Skeletal muscle tissue (tissue), 4 donors: ENCODE measurements around the gene ALG14. TPM values are rescaled to one million over a fixed set of nuclear protein-coding genes. Genes with fewer than 3 reads are reported as not detected.
A peak's percentile ranks its signal among the peaks of the same experiment; 100 is the strongest.
"Not testable (repeated sequence)": the region's sequence is repeated elsewhere in the genome, so short reads cannot be mapped to it uniquely, and the experiment has no call there.

Experiments
- H3K27ac ChIP-seq: one replicate; pipeline ENCODE4 v1.7.0; 2013; ENCODE audit warnings: mild to moderate bottlenecking, low read depth, low read length, inconsistent platforms
- H3K27me3 ChIP-seq, 3 donors: one replicate each; pipeline ENCODE4 v1.7.0; 2013; ENCODE audit warnings: low read length in 3 of 3; ENCODE audit not compliant: control insufficient read depth in 3 of 3, insufficient read depth in 3 of 3
- H3K36me3 ChIP-seq, 3 donors: one replicate each; pipeline ENCODE4 v1.7.0; 2013; ENCODE audit warnings: low read length in 3 of 3; ENCODE audit not compliant: control insufficient read depth in 3 of 3, insufficient read depth in 3 of 3
- H3K4me1 ChIP-seq, 3 donors: one replicate each; pipeline ENCODE4 v1.7.0; 2013; ENCODE audit warnings: low read length in 3 of 3, mild to moderate bottlenecking in 3 of 3; ENCODE audit not compliant: control insufficient read depth in 3 of 3, insufficient read depth in 3 of 3
- H3K4me3 ChIP-seq, 3 donors: one replicate each; pipeline ENCODE4 v1.7.0; 2013; ENCODE audit warnings: low read length in 3 of 3
- H3K9ac ChIP-seq, 3 donors: one replicate each; pipeline ENCODE4 v1.7.0; 2013; ENCODE audit warnings: low read length in 3 of 3, mild to moderate bottlenecking in 3 of 3, moderate library complexity in 2 of 3, low read depth in 1 of 3
- H3K9me3 ChIP-seq, 3 donors: one replicate each; pipeline ENCODE4 v1.7.0; 2013; ENCODE audit warnings: low read length in 3 of 3; ENCODE audit not compliant: control insufficient read depth in 3 of 3
- total RNA-seq: library from RNA; depleted of rRNA; stranded (reverse); fragments of >200 nt; gene quantifications from one replicate; pipeline ENCODE4 v1.2.3, GENCODE V29; 2014
- donor health status: Osteomylitis.

The ALG14 gene
- total RNA-seq, 1 donor from 2014 or later, result 1.0 TPM

GRCh38 chr1:95029532-95029931, 43.2 kb downstream of the ALG14 start:
- Histone ChIP-seq H3K27me3 (no peaks in the 10 kb centered on the region), H3K4me1 (no peaks in the 10 kb centered on the region), H3K9me3 (no peaks in the 10 kb centered on the region), H3K36me3 (peaks cover 0 to 8% (median 2%) of the 10 kb centered on the region in 3 donors), H3K4me3 (no peak overlapping the region), H3K9ac (no peak overlapping the region), H3K27ac (no peak overlapping the region)

DNA sequence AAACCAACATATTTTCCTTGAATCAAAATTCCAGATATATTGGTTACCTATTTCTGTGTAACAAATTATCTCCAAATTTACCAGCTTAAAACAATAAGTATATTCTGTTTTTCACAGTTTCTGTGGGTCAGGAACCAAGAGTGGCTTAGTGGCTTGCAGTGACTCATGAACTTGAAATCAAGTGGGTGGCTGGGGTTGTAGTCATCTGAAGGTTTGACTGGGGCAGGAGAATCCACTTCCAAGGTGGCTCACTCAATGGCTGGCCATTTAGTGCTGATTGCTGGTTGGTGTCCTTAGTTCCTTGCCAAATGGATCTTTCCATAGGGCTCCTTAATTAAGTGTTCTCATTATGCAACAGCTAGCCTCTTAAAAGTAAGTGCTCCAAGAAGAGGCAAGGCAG, 43.8 kb downstream of the ALG14 start:
- no peak overlapping the region for H3K27ac ChIP-seq
- H3K4me1 ChIP-seq, result no peaks in the 10 kb centered on the region
- H3K36me3 ChIP-seq, result peaks cover 0 to 8% (median 2%) of the 10 kb centered on the region in 3 donors
- H3K27me3 ChIP-seq, result no peaks in the 10 kb centered on the region
- H3K4me3 ChIP-seq, result no peak overlapping the region
- no peak overlapping the region for H3K9ac ChIP-seq
- no peaks in the 10 kb centered on the region for H3K9me3 ChIP-seq

DNA sequence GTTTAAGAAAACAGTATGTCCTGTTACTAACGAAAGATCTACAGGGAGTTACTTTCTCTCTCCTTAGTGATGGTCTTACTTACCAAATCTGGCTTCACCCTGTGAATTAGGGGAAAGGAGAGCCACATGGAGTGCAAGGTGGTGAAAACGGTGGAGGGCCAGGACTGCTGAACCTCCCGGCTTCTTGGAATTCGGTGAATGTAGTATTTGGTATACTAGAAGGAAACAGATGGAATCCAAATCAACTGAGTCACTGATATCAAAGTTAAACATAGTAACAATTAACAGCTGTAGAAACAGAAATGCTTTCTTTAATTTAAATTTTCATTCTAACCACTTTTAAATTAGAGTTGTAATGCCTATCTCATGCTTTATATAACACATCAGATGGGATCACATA, 45.7 kb downstream of the ALG14 start:
- H3K4me1 ChIP-seq, result peaks cover 3 to 8% (median 6%) of the 10 kb centered on the region in 3 donors
- no peaks in the 10 kb centered on the region for H3K9me3 ChIP-seq
- H3K9ac ChIP-seq, result no peak overlapping the region
- H3K27me3 ChIP-seq, result no peaks in the 10 kb centered on the region
- H3K27ac ChIP-seq, result no peak overlapping the region
- H3K36me3 ChIP-seq, result peaks cover 0 to 8% (median 2%) of the 10 kb centered on the region in 3 donors
- H3K4me3 ChIP-seq, result no peak overlapping the region

DNA sequence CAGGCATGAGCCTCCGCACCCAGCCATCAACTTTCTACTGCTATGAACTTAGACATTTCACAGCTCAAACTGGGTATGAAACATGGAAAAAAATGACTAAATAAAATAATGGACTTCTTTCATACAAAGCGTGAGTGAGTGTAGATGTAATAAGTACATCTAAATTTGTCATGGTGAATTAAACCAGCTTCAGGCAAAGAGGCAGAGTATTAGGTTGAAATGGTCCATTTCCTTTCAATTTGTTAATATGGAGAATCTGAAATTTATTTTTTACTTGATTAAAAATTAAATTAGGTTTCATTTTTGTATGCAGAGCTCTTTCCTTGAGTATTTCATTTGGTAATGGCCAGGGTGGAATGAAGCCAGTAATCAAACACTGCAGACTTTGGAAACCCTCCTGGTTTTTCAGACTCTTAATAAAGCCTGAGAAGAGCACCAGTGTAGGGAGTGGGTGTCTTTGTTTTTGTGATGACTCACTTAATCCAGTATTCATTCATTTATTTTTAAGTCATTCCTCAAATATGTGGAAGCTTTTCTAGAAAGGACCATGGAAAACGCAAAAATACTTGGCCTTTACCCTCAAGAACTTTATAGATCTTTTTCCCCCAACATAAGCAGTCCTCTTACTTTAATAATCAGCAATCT, 49.2 kb downstream of the ALG14 start:
- Histone ChIP-seq H3K36me3 (peaks cover 0 to 8% (median 2%) of the 10 kb centered on the region in 3 donors), H3K4me3 (no peak overlapping the region), H3K27me3 (no peaks in the 10 kb centered on the region), H3K27ac (peak overlapping the region; percentile 54), H3K4me1 (peaks cover 3 to 9% (median 7%) of the 10 kb centered on the region in 3 donors), H3K9ac (no peak overlapping the region), H3K9me3 (no peaks in the 10 kb centered on the region)

DNA sequence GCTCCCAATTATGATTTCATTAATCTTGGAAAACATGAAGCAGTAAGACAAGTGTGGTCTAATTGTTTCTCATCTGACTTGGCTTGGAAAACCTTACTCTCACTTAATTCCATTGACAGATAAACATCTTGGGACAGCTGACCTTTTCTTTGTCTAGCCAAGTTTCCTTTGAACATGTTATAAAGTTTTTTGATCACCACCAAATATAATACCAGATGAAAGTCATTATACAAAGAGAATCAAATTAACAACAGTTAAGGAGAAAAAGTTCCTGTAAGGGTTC, 50.2 kb downstream of the ALG14 start:
- Histone ChIP-seq H3K4me1 (peaks cover 3 to 9% (median 7%) of the 10 kb centered on the region in 3 donors), H3K27me3 (no peaks in the 10 kb centered on the region), H3K4me3 (no peak overlapping the region), H3K36me3 (peaks cover 0 to 8% (median 2%) of the 10 kb centered on the region in 3 donors), H3K27ac (peak overlapping the region; percentile 80), H3K9ac (no peak overlapping the region), H3K9me3 (no peaks in the 10 kb centered on the region)

GRCh38 chr1:95021805-95022643, 50.7 kb downstream of the ALG14 start:
- Histone ChIP-seq H3K9ac (peak overlapping the region in 2 of 3 donors; percentile 24 to 41), H3K36me3 (peaks cover 0 to 8% (median 2%) of the 10 kb centered on the region in 3 donors), H3K9me3 (no peaks in the 10 kb centered on the region), H3K27ac (peak overlapping the region; percentile 80), H3K27me3 (no peaks in the 10 kb centered on the region), H3K4me1 (peaks cover 3 to 9% (median 7%) of the 10 kb centered on the region in 3 donors), H3K4me3 (peak overlapping the region in 1 of 3 donors; percentile 17)

- H3K9me3 ChIP-seq, result no peaks in the 10 kb centered on the region
- H3K27ac ChIP-seq, result peak overlapping the region; percentile 80
- H3K27me3 ChIP-seq, result no peaks in the 10 kb centered on the region
- H3K4me1 ChIP-seq, result peaks cover 3 to 9% (median 7%) of the 10 kb centered on the region in 3 donors
- H3K4me3 ChIP-seq, result no peak overlapping the region
- peak overlapping the region in 1 of 3 donors; percentile 24 for H3K9ac ChIP-seq
- H3K36me3 ChIP-seq, result peaks cover 0 to 5% (median 2%) of the 10 kb centered on the region in 3 donors
Observed at GRCh38 chr1:95021119-95021518, 51.6 kb downstream of the ALG14 start.

DNA sequence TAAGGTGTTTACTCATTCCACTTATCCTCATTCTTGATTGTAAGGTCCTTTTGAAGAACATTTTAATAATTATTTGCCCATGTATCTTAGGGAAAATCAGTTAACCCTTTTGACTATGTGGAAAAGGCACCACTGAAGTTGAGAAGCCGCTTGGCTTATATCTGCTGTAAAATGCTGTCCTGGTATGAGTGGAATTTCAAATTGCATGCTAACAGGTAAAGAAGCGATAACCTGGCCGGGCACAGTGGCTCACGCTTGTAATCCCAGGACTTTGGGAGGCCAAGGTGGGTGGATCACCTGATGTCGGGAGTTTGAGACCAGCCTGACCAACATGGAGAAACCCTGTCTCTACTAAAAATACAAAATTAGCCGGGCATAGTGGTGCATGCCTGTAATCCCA, 53.3 kb downstream of the ALG14 start:
- not testable (repeated sequence) for H3K4me1 ChIP-seq, H3K9ac ChIP-seq, H3K36me3 ChIP-seq, H3K9me3 ChIP-seq, H3K27ac ChIP-seq, H3K4me3 ChIP-seq, H3K27me3 ChIP-seq

DNA sequence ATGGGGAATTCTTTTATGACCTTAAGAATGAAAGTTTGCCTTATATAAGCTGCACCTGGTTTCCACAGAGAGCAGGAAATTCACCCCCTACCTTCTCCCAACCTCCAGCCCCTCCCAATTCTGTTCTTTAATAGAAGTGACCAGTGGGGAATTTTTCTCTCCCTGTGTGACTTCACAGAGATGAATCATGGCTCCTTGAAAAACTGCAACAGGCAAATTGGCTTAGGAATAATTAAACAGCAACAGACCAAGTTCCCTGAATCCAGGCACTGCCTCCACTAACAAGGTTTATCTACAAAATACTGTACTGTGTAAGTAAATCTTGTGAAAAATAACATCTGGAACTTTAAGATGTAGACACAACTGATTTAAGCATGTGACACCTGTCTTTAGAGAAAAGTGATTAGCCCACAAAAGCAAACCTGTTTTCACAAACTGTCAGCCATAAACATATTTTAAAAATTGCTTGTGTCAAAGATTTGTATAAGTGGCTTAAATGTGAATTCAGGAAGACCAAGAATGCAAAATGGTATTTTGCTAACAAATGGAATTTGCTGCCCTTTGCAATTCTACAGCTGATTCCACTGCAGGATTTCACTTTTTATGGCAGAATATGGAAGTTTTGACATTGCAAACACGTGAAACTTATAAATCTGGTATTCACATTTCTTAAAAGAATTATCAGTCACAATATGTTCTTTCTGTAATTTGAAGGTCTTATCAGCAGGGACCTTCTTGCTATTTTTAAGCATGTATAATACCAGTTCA, 54.0 kb downstream of the ALG14 start:
- Histone ChIP-seq H3K27me3 (no peaks in the 10 kb centered on the region), H3K36me3 (no peaks in the 10 kb centered on the region), H3K9me3 (no peaks in the 10 kb centered on the region), H3K4me1 (peaks cover 6 to 11% (median 7%) of the 10 kb centered on the region in 3 donors), H3K9ac (no peak overlapping the region), H3K27ac (no peak overlapping the region), H3K4me3 (no peak overlapping the region)

DNA sequence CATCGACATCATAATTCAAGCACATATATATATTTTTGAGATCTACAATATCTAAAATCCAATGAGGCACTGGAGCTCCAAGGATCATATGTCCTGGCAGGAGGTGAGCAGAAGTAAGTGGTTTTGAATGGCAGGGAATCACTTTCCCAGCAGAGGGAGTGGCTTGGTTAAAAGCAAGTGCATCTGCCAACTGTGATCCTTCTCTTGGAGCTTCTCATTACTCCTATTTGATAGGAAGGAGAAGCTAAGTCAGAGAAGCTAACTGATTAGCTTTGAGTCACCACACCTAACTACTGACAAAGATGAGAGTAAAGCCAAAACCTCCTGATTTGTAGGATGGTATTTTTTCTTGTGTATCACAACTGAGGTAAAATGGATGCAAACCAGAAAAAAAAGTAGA, 55.0 kb downstream of the ALG14 start:
- no peak overlapping the region for H3K27ac ChIP-seq
- no peaks in the 10 kb centered on the region for H3K27me3 ChIP-seq
- H3K9me3 ChIP-seq, result no peaks in the 10 kb centered on the region
- no peaks in the 10 kb centered on the region for H3K36me3 ChIP-seq
- no peak overlapping the region for H3K9ac ChIP-seq
- H3K4me1 ChIP-seq, result peaks cover 6 to 8% (median 7%) of the 10 kb centered on the region in 3 donors
- H3K4me3 ChIP-seq, result no peak overlapping the region
